Islet precursor cell (in vitro differentiated cells): ENCODE measurements around the gene MCU.
"Not testable (repeated sequence)": the region's sequence is repeated elsewhere in the genome, so short reads cannot be mapped to it uniquely, and the experiment has no call there.

ENCODE experiments used
- DNase-seq: peaks from one replicate; pipeline ENCODE4 v3.0.0-alpha.2; 2018

MCU gene

DNA sequence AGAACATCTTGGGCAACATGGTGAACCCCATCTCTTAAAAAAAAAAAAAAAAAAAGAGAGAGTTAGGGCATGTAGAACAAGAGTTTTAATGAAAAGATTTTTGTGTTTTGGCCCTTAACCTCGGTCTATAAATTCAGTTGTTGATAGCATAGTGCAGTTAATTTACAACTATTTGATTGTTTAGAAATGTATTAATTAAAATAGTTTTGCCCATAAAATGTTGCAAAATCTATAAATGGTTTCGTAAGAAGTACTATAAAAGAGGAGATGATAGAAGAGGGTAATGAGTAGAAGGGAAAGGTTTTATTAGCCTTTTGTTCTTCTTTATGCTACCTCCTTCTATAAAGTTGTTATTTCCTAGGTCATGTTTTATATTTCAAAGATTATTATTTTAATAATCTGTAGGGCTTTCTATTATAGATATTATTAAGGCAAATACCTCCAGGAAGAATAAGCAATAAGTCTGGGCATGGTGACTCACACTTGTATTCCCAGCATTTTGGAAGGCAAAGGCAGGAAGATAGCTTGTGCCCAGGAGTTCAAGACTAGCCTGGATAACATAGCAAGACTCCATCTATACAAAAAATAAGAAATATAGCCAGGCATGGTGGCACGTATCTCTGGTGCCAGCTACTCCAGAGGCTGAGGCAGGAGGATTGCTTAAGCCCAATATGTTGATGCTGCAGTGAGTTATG is 73.3 kb downstream of the MCU start:
- no peak for DNase-seq

DNA sequence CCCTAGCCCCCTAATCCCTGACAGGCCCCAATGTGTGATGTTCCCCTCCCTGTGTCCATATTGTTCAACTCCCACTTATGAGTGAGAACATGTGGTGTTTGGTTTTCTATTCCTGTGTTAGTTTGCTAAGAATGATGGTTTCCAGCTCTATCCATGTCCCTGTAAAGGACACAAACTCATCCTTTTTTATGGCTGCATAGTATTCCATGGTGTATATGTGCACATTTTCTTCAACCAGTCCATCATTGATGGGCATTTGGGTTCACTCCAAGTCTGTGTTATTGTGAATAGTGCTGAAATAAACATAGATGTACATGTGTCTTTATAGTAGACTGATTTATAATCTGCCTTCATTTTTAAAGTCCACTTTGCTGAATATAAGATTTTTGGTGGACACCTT is 79.3 kb downstream of the MCU start:
- DNase-seq: not testable (repeated sequence)

DNA sequence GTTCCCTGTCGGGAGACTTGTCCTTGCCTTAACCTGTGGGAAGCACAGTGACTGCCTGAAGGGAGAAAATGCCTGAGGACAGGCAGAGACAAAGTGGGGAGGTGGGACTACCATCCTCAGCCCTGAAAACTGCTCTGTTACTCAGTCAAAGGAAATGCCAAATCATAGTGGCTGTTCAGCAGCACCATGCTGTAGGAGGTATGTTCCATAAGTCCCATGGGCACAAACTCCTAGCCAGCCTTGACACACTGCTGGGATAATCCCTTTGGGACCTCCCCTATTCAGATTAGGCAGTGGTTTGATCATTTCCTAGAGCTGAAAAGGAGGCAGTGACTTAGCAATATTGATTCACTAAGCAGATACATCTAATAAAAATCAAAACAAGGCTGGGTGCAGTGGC is 80.1 kb downstream of the MCU start:
- no peak for DNase-seq

DNA sequence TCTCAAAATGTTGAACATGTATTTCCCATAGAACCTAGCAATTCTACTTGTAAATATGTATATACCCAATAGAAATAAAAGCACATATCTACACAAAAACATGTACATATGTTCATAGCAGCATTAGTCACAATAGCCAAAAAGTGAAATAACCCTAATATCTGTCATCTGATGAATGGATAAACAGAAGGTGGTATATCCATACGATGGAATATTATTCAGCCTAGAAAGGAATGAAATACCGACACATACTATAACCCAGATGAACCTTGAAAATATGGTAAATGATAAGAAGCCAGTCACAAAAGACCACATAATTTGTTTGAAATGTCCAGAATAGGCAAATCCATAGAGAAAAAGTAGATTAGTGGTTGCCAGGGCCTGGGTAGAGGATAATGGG is 87.9 kb downstream of the MCU start:
- DNase-seq: no peak

DNA sequence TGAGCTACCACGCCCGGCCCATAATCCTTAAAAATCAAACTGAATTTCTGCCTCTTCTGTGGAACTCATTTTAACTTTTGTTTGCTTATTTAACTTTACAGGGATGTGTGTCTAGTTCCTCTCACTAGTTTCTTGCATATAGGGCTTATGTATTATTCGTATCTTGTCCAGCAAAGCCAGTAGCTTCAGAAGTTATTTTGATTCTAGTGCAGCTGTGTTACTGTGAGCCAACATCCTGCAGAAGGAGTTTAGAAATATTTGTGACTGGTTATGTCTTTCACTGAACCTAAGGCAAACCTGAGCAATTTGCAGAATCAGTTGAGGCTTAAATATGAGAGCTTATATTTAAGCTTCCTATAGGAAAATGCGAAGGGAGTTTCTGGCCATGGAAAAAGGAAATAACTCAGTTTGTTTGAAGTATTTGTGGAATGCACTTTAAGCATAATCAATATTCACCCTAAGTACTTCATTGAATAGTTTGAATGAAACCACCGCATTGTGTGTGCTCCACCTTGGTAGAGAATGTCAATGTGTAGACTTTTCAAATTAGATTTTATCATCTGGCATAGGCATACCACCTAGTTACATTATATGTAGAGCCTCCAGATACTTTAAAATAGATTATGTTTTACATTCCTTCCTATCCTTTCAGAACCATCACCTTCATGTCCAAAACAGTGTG is 90.8 kb downstream of the MCU start:
- no peak for DNase-seq

DNA sequence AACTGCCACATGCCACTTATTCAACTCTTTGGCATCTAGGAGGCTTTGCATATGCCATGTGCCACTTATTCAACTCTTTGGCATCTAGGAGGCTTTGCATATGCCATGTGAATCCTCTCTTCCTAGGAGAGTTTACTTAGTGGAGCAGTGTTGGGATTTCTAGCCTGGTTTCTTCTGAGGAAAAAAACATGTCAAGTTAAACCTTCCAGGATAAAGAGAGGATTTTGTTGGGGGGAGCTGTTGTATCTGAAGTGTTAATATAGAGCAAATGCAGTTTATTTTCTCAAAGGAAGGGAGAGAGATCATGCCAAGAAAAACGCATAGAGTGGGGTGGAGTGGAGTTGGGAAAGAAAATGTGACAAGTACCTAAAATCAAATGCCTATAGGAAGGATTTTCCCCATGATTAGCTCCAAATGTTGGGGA is 91.5 kb downstream of the MCU start:
- no peak for DNase-seq

DNA sequence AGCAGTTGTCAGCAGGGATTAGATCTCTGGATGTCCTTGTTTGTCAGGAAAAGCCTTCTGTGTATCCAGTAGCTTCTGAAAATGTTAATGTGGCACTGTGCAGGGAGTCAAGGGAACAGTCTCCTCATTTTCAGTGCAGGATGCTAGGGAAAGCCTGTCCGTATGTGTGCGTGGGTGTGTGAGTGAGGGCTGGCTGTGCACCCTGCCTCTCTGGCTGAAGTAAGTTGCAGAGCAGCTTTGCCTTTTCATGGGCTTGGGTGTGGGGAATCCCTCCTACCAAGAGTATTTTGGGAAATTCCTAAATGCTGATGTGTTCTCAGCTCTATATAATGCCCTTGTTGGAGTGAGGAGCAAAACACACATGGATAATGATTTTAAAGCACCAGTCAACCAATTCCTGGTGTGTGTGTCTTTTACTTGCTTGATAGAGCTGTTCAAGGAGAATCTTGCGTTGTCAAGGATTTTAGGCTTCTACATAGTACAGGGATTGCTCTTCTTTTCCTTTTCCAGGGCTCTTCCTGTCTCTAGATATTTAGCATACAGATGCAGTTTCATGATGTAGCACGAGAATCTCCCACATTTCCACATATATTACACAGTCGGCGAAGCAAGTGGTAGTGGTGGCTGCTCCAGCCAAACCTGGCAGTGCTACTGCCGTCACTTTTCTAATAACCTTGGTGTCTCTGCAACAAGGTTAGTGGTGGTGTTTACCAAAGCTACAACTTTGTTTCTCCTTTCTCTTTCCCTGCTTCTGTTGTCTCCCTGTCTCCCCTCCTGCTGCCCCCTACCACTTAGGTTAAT is 92.8 kb downstream of the MCU start:
- peak; percentile 95 for DNase-seq

DNA sequence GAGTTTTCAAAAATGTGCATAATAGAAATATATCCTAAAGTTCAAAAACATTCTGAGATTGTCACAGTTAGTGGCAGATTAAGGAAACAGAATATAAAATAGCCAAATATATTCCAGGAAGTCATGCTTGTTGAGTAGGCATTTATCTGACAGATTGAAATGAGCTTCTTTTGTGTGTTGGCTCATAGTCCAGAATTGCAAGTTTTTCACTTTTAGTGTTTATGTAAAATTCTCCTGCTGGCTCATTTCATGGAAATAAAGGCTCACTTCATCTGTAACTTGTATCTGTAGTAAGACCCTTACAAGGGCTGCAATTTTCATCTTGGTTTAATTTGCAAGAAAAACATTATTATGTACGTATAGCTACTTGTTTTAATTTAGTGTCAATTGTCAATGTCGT is 93.5 kb downstream of the MCU start:
- DNase-seq: no peak

DNA sequence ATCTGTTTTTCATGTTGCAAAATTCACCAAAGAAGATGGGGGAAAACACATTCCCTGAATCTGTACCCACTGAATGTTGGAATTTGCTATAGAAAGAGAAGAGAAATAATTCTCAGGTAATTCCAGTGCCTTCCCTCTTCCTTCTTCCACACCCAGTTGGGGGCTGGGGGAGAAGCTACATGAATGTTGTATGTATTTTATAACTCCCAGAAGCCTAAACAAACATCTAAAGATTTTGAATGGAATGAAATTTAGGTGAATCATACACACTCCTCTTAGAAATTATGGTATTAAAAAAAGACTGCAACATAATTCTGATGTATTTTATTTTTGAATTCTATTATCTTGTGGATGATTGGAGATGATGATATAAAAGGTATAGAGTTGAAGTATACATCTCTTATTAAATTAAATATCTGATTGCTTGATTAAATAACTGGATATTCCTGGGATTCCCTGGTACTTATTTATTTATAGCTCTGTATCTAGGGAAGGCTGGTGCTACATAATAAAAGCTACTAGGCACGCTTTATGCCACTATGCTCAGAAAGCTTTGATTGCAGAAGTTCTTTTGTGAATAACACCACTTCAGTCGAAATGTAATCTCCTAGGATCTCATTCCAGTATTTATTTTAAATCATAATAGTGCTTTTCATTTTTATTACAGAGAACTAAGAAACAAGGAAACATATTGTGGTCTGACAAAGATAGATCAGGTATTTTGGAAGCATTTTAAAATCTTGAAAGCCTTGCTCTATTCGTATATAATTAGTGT is 98.5 kb downstream of the MCU start:
- DNase-seq: no peak

DNA sequence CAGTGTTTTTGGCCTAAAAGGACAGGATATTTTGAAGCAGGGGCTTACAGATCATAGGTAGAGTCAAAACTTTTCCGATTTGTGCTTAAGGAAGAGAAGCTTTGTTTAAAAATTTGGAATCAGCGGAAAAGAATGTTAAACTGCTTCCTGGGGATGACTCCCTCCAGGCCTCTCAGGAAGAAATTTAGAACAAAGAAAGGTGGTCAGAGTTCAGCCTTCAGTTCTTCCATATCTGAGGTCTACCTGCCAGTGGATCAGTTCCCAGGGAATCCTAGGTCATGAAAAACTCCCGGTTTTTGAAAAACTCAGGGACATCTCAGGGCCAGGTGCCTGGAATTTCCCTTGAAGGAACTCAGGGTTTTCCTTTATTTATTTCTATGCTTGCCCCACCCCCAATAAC is 100.3 kb downstream of the MCU start:
- DNase-seq: no peak

DNA sequence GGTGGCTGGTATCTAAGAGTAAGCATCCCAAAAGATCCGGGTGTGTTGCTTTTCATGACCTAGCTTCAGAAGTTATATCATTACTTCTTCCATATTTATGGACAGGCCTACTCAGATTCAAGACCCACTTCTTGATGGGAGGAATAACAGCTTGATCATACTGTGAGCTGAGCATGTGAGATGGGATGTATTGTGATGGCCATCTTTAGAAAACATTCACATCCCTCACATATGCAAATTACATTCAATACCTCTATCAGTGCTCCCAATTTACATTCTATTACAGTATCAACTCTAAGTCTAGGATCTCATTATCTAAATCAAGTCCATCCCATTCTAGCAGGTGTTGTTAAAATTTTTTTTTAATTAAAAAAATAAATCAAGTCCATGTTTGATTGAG is 101.8 kb downstream of the MCU start:
- no peak for DNase-seq

DNA sequence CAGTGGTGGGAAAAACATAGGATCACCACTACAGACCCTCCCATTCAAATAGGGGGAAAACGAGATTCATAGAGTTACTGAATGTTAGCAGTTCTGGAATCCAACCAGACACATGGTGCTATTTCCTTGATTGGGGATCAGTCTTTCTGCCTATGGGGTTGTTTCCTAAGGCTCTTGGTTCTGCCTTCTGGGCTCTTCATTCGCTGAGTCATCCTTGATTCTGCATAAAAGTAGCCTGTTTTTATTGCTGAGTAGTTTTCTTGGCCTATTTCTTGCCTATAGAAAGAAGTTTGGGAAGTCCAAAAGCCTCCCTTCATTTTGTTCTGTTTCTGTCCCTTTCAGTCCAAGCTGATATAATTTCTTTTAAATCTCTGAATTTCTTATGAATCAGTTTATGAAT is 102.3 kb downstream of the MCU start:
- DNase-seq: no peak

DNA sequence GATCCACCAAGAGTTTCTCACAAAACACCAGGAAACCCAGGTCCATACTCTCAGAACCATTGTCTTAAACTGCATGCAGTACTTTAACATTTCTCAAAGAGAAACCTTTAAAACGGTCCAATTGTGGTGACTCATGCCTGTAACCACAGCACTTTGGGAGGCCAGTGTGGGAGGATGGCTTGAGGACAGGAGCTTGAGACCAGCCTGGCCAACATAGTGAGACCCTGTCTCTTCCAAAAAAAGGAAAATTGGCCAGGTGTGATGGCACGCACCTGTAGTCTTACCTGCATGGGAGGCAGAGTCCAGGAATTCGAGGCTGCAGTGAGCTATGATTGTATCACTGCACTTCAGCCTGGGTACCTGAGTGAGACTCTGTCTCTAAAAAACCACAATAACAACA is 104.1 kb downstream of the MCU start:
- no peak for DNase-seq

DNA sequence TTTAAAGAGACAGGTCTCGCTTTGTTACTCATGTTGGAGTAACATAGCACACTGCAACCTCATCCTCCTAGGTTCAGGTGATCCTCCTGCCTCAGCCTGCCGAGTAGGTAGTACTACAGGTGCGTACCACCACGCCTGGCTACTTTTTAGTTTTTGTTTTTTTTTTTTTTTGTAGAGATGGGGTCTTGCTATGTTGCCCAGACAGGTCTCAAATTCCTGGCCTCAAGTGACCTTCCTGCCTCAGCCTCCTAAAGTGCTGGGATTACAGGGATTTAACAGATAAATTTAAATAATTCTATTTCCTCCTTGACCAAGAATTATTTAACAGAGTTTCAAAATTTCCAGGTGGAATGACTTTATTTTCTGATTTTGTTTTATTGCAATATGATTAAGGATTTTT is 104.6 kb downstream of the MCU start:
- DNase-seq: no peak

DNA sequence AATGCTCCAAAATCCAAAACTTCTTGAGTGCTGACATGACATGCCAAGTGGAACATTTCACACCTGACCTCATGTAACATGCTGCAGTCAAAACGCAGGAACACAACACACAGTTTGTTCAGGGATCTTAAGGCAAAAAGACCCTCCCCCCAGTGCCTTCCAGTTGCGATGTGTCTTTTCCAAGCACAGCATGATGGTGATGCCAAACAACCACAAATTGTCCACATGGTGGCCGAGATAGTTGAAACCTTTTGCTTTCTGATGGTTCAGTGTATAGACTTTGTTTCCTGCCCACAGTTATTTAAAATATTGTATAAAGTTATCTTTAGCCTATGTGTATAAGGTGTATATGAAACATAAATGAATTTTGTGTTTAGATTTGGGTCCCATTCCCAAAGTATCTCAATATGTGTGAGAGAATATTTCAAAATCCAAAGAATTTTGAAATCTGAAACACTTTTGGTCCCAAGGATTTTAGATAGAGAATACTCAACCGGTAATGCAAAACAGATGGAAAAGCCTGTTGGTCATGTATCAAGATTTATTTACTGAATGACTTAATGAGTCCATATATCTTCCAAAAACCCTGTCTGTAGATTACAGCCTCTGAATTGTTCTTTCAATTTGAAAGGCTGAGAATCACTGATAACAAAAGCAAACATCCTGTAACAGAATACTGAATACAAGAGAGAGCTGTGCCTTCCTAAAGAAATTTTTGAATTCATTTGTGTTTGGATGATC is 108.2 kb downstream of the MCU start:
- no peak for DNase-seq

DNA sequence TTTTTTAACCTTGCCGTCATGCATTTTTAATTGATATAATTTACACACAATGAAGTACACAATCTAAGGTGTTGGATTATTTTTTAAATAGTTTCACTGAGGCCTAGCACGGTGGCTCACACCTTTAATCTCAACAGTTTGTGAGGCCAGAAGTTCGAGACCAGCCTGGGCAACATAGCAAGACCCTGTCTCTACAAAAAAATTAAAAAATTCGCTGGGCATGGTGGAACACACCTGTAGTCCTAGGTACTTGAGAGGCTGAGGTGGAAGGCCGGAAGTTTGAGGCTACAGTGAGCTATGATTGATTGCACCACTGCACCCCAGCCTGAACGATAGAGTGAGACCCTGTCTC is 108.8 kb downstream of the MCU start:
- no peak for DNase-seq

DNA sequence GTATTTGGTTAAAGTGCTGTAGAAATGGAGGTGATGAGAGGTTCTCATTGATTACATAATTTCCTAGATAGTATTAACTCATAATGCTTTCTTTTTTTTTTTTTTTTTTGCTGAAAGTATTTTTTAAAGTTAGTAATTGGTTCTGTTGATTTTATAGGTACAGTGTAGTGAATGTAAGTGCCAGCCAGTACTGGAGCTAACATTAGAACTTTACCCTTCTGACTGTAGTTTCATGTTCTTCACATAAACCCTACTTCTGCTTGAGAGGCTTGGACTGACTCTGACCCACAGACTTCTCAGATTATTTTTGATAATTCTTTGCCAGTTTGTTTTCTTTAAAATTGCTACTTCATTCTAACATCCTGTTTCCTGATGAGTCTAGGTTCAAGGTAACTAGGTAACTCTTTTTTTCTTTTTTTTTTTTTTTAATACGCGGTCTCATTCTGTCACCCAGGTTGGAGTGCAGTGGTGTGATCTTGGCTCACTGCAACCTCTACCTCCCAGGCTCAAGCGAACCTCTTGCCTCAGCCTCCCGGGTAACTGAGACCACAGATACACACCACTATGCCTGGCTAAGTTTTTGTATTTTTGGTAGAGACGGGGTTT is 109.4 kb downstream of the MCU start:
- DNase-seq: no peak

DNA sequence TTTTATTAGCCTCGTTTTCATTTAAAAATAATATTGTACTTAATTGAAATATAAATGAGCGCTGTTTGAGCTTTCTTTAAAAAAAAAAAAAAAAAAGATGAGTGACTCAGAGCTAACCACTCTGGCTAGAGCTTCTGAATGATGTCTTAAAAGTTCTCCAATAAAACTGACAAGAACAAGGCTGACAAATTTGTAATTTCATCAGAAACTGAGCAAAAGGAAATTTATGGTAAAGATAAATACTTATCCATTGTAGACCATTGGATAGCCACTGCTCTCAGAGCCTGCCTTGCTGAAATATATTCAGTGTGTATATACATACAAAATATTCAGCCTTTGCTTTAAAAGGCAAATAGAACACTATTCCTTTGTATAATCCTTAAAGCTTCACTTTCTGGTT is 110.4 kb downstream of the MCU start:
- DNase-seq: no peak

DNA sequence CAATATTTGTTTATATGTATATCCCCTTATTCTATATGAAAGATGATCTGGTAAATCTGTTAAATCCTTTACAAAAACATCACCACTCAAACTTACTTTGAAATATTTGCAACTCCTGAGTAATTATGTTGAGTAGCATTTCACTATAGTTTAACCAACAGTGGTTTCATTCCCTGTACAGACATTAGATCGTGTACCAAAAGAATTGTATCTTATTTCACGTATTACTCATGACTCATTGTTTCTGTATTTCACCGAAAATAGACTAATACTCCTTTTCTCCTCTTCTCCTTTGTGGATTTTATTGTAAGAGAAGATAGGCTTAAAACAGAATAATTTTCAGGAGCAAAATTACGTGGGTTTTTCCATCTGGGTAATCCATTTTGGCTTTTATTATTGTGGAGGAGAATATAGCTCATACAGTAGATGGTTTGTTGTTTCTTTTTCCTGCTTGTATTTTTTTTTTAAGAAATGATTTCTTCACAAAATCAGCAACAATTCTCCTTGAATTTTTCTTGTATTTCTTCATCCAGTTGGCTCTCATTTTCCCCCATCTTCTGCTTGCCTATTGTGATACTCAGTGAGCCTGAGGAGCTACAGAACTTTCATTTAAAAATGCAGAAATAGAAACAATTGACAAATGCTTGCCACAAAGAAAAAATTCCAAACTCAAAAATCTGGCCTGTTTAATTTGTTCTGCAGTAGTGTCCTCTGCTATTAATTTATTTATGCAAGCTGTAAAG is 111.0 kb downstream of the MCU start:
- DNase-seq: no peak

DNA sequence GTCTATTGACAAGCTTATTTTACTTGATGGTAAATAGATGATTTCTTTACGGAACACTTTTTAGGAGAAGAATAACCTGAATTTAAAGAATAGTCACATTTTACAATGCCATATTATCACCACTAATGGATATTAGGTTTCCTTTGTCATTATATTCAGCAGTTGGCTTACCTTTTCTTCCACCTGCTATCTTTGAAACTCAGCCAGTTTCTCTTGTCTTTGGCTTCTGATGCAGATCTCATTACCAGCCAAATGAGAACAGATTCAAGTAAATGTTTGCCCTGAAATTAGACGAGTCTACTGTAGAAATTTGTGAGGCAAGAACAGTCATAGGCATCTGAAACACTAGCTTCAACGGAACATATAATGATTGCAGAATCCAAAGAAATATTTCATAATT is 116.1 kb downstream of the MCU start:
- no peak for DNase-seq

DNA sequence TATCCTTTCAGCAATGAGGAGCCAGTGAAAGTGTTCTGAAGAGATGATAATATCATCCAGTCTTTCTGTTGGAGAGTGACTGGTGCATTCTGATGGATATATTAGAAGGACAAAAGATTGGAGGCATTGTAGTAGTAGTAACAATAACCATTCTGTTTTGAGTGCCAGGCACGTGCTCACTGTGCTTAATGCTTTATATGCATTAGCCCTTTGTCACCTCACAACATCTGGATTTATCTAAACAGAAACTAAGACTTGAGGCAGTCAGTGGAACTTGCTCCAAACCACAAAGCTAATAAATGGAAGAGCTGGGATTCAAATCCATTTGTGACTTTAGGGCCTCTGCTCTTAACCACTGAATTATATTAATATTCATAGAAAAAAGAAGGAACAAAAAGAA is 117.1 kb downstream of the MCU start:
- DNase-seq: no peak

DNA sequence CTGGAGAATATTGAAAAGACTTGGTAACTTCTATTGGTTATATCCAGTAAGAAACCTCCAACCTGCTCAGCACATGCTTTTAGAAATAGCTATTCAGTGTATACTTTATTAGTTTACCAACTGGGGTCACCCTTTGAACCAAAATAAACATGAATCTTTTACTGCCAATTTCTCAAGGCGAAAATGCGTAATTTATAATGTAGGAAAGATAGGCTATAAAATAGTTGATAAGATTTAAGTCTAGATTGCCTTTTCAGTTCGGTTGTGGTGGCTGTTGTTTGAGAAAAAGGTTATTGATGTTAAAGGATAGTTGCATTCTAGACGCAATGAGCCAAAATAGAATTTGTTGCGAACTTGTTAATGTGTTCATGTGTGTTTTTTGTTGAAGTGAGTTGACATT is 119.0 kb downstream of the MCU start:
- DNase-seq: no peak
